Measurements from ENCODE around the gene LRRC26. TPM values are rescaled to one million over a fixed set of nuclear protein-coding genes. Genes with fewer than 3 reads are reported as not detected.

LRRC26 gene
- total RNA-seq, 1 experiment from 2014 or later: 0.52 TPM

DNA sequence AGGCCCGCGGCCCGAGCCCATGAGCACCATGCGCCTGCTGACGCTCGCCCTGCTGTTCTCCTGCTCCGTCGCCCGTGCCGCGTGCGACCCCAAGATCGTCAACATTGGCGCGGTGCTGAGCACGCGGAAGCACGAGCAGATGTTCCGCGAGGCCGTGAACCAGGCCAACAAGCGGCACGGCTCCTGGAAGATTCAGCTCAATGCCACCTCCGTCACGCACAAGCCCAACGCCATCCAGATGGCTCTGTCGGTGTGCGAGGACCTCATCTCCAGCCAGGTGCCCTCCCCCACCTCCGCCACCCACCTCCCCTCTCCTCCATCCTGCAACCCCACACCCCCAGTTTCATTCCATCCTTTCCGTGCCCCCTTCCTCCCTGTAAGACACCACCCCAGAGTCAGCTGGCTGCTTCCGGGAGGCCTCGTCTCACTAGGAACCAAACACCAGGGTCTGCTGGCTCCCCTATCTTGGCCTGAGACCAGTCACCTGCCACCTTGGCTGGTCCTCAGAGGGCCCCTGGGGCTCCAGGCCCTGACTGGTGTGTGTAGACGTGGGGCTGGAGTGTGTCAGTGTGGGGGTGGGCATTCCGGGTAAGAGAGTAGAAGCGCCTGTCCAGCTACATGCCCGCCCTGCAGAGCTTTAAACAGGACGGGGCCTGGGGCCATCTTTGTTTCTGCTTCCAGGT, 30.2 kb downstream of the LRRC26 start:
- Mint-ChIP-seq H3K4me3 (ENCODE audit: low read depth, unreplicated experiment) (no peak overlapping the region), H3K27ac (ENCODE audit: unreplicated experiment) (no peak overlapping the region), H3K27me3 (ENCODE audit: unreplicated experiment) (peaks cover 75% of the 10 kb centered on the region), H3K9me3 (ENCODE audit: low read depth, unreplicated experiment) (no peaks in the 10 kb centered on the region), H3K4me1 (ENCODE audit: low read depth, unreplicated experiment) (no peaks in the 10 kb centered on the region), H3K36me3 (ENCODE audit: insufficient read depth, unreplicated experiment) (no peaks in the 10 kb centered on the region)
- TF ChIP-seq CTCF (IDR thresholded peaks at IDR 0.05; ENCODE audit: unreplicated experiment): no peak
- CTCF ChIA-PET: no interaction called here
- intact Hi-C loops (cut with micrococcal nuclease; ENCODE audit: unreplicated experiment): no loop called here
- no peak for DNase-seq
- no TSS peak for BruUV-seq (replicated peaks)

GRCh38 chr9:137138722-137139467, 31.0 kb downstream of the LRRC26 start, which contains the start of gene GRIN1:
Gene GRIN1 (plus strand): TSS chr9:137139154. CDS start chr9:137139487, 333 bp downstream.
- H3K4me3 Mint-ChIP-seq (ENCODE audit: low read depth, unreplicated experiment): no peak within 1 kb of the TSS
- CTCF ChIA-PET: no interaction called here
- DNase-seq: no peak

DNA sequence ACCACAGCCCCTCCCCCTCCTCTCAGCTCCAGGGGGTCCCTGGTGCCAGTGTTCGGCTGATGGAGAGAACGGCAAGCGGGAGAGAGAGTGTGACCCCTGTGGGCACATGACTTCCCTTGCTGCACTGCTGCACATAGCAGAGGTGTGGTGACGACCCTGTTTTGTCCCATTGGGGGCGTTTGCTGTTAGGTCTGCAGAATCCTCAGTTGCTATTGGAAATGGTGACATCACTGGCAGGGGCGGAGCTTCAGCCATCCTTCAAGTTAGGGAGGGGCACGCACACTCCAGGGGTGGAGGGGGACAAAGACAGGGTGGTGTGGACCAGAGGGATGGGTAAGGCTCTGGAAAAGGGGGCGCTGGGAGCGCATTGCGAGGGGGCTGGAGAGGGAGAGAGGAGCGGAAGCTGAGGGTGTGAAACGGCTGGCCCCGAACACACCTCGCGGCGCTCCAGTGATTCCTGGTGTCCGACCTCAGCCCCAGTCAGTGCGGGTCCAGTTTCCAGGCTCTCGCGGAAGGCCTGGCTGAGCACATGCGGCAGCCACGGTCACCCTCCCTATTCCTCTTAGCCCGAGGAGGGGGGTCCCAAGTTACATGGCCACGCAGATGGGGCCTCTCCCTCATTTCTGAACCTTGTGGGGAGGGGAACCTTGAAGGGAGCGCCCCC, 31.7 kb downstream of the LRRC26 start:
- Mint-ChIP-seq H3K36me3 (ENCODE audit: insufficient read depth, unreplicated experiment) (no peaks in the 10 kb centered on the region), H3K4me1 (ENCODE audit: low read depth, unreplicated experiment) (no peaks in the 10 kb centered on the region), H3K27ac (ENCODE audit: unreplicated experiment) (no peak overlapping the region), H3K4me3 (ENCODE audit: low read depth, unreplicated experiment) (no peak overlapping the region), H3K27me3 (ENCODE audit: unreplicated experiment) (peaks cover 63% of the 10 kb centered on the region), H3K9me3 (ENCODE audit: low read depth, unreplicated experiment) (no peaks in the 10 kb centered on the region)
- intact Hi-C loops (cut with micrococcal nuclease; ENCODE audit: unreplicated experiment): no loop called here
- no TSS peak for BruUV-seq (replicated peaks)
- no peak for DNase-seq
- no peak for TF ChIP-seq CTCF (IDR thresholded peaks at IDR 0.05; ENCODE audit: unreplicated experiment)
- CTCF ChIA-PET: no interaction called here

More at GRCh38 chr9:137138722-137139467, 31.0 kb downstream of the LRRC26 start, which contains the start of gene GRIN1:
- H3K27ac Mint-ChIP-seq (ENCODE audit: unreplicated experiment): no peak within 1 kb of the TSS
- peaks cover 70% of the 10 kb centered on the region for H3K27me3 Mint-ChIP-seq (ENCODE audit: unreplicated experiment)
- no peaks in the 10 kb centered on the region for H3K9me3 Mint-ChIP-seq (ENCODE audit: low read depth, unreplicated experiment)
- intact Hi-C loops (cut with micrococcal nuclease; ENCODE audit: unreplicated experiment): no loop called here
- BruUV-seq (replicated peaks): no TSS peak
- H3K4me1 Mint-ChIP-seq (ENCODE audit: low read depth, unreplicated experiment): no peaks in the 10 kb centered on the region
- H3K36me3 Mint-ChIP-seq (ENCODE audit: insufficient read depth, unreplicated experiment): no peaks in the 10 kb centered on the region
- no peak for TF ChIP-seq CTCF (IDR thresholded peaks at IDR 0.05; ENCODE audit: unreplicated experiment)

GRCh38 chr9:137136881-137137607, 32.8 kb downstream of the LRRC26 start:
- peaks cover 52% of the 10 kb centered on the region for H3K27me3 Mint-ChIP-seq (ENCODE audit: unreplicated experiment)

More at GRCh38 chr9:137136881-137137607, 32.8 kb downstream of the LRRC26 start:
- no peak overlapping the region for H3K27ac Mint-ChIP-seq (ENCODE audit: unreplicated experiment)
- H3K4me1 Mint-ChIP-seq (ENCODE audit: low read depth, unreplicated experiment): no peaks in the 10 kb centered on the region
- no TSS peak for BruUV-seq (replicated peaks)
- no peak overlapping the region for H3K4me3 Mint-ChIP-seq (ENCODE audit: low read depth, unreplicated experiment)
- no peaks in the 10 kb centered on the region for H3K36me3 Mint-ChIP-seq (ENCODE audit: insufficient read depth, unreplicated experiment)
- H3K9me3 Mint-ChIP-seq (ENCODE audit: low read depth, unreplicated experiment): no peaks in the 10 kb centered on the region
- no peak for DNase-seq
- CTCF ChIA-PET: interaction anchor here (0.7 kb wide), 1 partner anchor 83 kb away, joined by 3 read pairs; no protein-coding TSS in a partner anchor
- TF ChIP-seq CTCF (IDR thresholded peaks at IDR 0.05; ENCODE audit: unreplicated experiment): no peak
- intact Hi-C loops (cut with micrococcal nuclease; ENCODE audit: unreplicated experiment): no loop called here
